GM13977 (cell line): ENCODE data around the gene ACSBG1.

Source experiments
- DNase-seq: peaks from one replicate; pipeline ENCODE4 v3.0.0; 2012; ENCODE audit warnings: low spot score
- in situ Hi-C: fragments of 300-500 bp; cut with MboI; formaldehyde crosslinking; loops from one replicate; pipeline ENCODE4 v1.12.0; 2022; ENCODE audit warnings: low sequenced_read_pairs, low pct_unique_long_range_greater_than_20kb, mixed read lengths, inconsistent platforms; ENCODE audit not compliant: unreplicated experiment
- TF ChIP-seq, protein P1 (sequence below): IDR thresholded peaks from 2 replicates; pipeline ENCODE4 v1.5.1; 2012; ENCODE audit warnings: mild to moderate bottlenecking, control low read depth; ENCODE audit not compliant: insufficient read depth; ENCODE audit errors: extremely low read depth, missing control alignments

Gene ACSBG1

GRCh38 chr15:78149805-78150751 lies 84.3 kb downstream of the ACSBG1 start:
- TF ChIP-seq, protein P1, sequence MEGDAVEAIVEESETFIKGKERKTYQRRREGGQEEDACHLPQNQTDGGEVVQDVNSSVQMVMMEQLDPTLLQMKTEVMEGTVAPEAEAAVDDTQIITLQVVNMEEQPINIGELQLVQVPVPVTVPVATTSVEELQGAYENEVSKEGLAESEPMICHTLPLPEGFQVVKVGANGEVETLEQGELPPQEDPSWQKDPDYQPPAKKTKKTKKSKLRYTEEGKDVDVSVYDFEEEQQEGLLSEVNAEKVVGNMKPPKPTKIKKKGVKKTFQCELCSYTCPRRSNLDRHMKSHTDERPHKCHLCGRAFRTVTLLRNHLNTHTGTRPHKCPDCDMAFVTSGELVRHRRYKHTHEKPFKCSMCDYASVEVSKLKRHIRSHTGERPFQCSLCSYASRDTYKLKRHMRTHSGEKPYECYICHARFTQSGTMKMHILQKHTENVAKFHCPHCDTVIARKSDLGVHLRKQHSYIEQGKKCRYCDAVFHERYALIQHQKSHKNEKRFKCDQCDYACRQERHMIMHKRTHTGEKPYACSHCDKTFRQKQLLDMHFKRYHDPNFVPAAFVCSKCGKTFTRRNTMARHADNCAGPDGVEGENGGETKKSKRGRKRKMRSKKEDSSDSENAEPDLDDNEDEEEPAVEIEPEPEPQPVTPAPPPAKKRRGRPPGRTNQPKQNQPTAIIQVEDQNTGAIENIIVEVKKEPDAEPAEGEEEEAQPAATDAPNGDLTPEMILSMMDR, result no peak
- in situ Hi-C loops, result no loop called here
- DNase-seq, result no peak

- DNase-seq, result peak; percentile 98
- in situ Hi-C loops, result no loop called here
- TF ChIP-seq, protein P1, result no peak
These were observed 85.1 kb downstream of the ACSBG1 start, which contains the start of gene IDH3A for GRCh38 chr15:78149068-78149804. Gene IDH3A, plus strand, starts transcription at chr15:78149362. Its CDS starts 42 bp downstream, at chr15:78149404.

GRCh38 chr15:78148392-78149067 lies 85.8 kb downstream of the ACSBG1 start:
- in situ Hi-C loops, result no loop called here
- no peak for DNase-seq
- TF ChIP-seq, protein P1, result no peak

GRCh38 chr15:78147566-78147965 lies 86.8 kb downstream of the ACSBG1 start:
- no peak for DNase-seq
- TF ChIP-seq, protein P1, result no peak
- in situ Hi-C loops, result no loop called here

DNA sequence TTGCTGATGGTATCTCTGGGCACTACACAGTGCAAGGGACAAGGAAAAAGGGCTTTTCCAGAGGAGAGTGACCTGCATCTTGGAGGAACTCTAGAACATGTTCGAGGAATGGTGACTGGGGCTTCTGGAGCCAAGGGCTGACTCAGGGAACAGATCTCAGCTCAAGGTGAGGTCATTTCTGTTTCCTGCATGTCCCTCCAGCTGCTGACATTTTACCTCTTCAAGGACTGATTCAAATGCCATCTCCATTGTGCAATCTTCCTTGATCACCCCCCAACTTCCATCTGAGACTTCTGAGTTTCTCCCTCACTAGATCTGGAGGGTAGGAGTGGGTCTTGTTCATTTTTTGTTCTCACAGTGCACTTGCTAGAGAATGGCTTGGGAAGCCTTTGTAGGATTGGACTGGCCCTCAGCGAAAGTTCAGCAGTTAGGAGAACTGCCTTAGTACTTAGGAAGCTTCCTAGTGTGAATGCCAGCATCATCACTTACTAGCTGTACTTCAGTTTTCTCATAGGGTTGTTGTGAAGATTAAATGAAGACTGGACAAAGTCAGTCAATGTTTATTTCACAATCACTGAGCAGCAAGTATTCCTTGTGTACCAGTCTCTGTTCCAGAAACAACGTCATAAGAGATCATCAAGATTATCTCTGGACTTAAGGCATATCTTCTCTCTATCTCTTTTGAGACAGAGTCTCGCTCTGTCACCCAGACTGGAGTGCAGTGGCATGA lies 87.8 kb downstream of the ACSBG1 start:
- TF ChIP-seq, protein P1, result no peak
- DNase-seq, result no peak
- in situ Hi-C loops, result no loop called here
